Mammary epithelial cell (primary cell): ENCODE data around the gene ATP23.

Experiments used
- EZH2 ChIP-seq: IDR thresholded peaks from 2 replicates; pipeline ENCODE4 v1.6.1; 2012; ENCODE audit warnings: low read length, inconsistent platforms, borderline replicate concordance
- TF ChIP-seq, protein P1 (sequence below), 2 donors: IDR thresholded peaks in 1 of 2; conservative IDR thresholded peaks in 1 of 2; 2 replicates each; pipeline ENCODE4 v1.5.1; 2011 to 2012; ENCODE audit warnings: inconsistent platforms in 2 of 2, low read length in 2 of 2, mild to moderate bottlenecking in 2 of 2, control low read depth in 1 of 2, low read depth in 1 of 2; ENCODE audit not compliant: insufficient read depth in 1 of 2; ENCODE audit errors: extremely low read depth in 1 of 2

DNA sequence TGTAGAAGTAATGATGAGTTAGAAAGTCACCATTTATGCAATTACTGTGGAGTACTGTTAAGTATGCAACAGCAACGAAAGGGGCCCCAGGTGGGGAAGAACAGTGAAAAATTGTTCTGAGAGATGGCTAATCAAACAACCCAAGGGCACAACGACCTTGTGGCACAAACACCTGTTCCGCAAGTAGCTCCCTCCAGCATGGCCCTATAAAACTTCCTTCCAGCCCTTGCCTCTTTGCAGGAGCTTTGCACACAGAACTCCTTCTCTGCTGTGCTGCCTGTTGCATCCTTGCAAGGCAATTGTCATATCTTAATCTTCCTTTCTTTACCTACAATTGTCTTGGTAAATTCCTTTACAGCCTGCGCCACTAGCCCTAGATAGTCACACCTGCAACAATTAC lies 23.2 kb upstream of the ATP23 start:
- TF ChIP-seq, protein P1, sequence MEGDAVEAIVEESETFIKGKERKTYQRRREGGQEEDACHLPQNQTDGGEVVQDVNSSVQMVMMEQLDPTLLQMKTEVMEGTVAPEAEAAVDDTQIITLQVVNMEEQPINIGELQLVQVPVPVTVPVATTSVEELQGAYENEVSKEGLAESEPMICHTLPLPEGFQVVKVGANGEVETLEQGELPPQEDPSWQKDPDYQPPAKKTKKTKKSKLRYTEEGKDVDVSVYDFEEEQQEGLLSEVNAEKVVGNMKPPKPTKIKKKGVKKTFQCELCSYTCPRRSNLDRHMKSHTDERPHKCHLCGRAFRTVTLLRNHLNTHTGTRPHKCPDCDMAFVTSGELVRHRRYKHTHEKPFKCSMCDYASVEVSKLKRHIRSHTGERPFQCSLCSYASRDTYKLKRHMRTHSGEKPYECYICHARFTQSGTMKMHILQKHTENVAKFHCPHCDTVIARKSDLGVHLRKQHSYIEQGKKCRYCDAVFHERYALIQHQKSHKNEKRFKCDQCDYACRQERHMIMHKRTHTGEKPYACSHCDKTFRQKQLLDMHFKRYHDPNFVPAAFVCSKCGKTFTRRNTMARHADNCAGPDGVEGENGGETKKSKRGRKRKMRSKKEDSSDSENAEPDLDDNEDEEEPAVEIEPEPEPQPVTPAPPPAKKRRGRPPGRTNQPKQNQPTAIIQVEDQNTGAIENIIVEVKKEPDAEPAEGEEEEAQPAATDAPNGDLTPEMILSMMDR (conservative IDR thresholded peaks at IDR 0.05 in 1 of 2, IDR thresholded peaks at IDR 0.05 in 1 of 2; ENCODE audit: extremely low read depth in 1 of 2, insufficient read depth in 1 of 2, low read depth in 1 of 2, low read length in 2 of 2) = no peak
- no peak for TF ChIP-seq EZH2
